Effector memory CD8-positive, alpha-beta T cell (primary cell): ENCODE measurements around the gene PIK3C2B.

Experiments used
- ATAC-seq: fragments of 150-1000 bp; cut with Tn5 transposase; replicated peaks from 2 replicates; pipeline ENCODE4 v1.10.0; 2021; ENCODE audit warnings: mild to moderate bottlenecking, moderate library complexity
- DNase-seq, 3 experiments: peaks; one replicate each; pipeline ENCODE4 v3.0.0; 2021
- H3K27ac Mint-ChIP-seq, 2 donors: one replicate each; pipeline ENCODE4 v1.8.0; 2022; ENCODE audit warnings: mild to moderate bottlenecking in 2 of 2, mixed read lengths in 2 of 2, moderate library complexity in 2 of 2
- H3K27me3 Mint-ChIP-seq, 2 donors: one replicate each; pipeline ENCODE4 v1.8.0; 2022; ENCODE audit warnings: mixed read lengths in 2 of 2
- H3K36me3 Mint-ChIP-seq: one replicate; pipeline ENCODE4 v1.8.0; 2022; ENCODE audit warnings: mild to moderate bottlenecking, moderate library complexity, mixed read lengths; ENCODE audit not compliant: insufficient read depth
- H3K4me1 Mint-ChIP-seq, 2 donors: one replicate each; pipeline ENCODE4 v1.8.0; 2022; ENCODE audit warnings: low read depth in 2 of 2, mixed read lengths in 2 of 2
- H3K4me3 Mint-ChIP-seq, 2 donors: one replicate each; pipeline ENCODE4 v1.8.0; 2022; ENCODE audit warnings: mild to moderate bottlenecking in 2 of 2, mixed read lengths in 2 of 2, moderate library complexity in 2 of 2
- H3K9me3 Mint-ChIP-seq, 2 donors: one replicate each; pipeline ENCODE4 v1.8.0; 2022; ENCODE audit warnings: mixed read lengths in 2 of 2

Gene PIK3C2B

DNA sequence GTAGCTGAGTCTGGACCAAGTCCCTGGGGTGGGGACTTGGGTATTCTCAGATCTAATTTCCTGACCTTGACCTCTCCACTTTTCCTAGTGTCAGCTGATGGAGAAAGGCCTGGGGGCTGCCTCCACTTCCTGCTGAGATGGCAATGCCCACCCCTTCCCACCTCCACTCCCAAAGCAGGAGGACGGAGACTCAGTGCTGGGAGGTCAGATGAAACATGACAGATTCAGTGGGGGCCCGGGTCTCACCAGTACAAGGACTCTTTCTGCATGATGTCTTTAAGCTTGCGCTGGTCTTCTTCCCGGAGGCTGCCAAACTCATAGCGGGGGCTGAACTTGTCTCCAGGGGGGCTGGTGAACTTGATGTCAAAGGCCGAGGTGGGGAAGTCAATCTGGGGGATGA is 47.4 kb downstream of the PIK3C2B start:
- Mint-ChIP-seq H3K27ac (peak overlapping the region; percentile 88 to 90), H3K4me1 (peaks cover 6 to 14% of the 10 kb centered on the region in 2 donors), H3K9me3 (no peaks in the 10 kb centered on the region), H3K36me3 (peaks cover 31% of the 10 kb centered on the region), H3K27me3 (no peaks in the 10 kb centered on the region), H3K4me3 (no peak overlapping the region)
- ATAC-seq (no peak), DNase-seq (no peak)

GRCh38 chr1:204446413-204447111 is 48.0 kb downstream of the PIK3C2B start:
- Mint-ChIP-seq H3K36me3 (peaks cover 37% of the 10 kb centered on the region), H3K27me3 (no peaks in the 10 kb centered on the region), H3K4me3 (no peak overlapping the region), H3K27ac (peak overlapping the region; percentile 88 to 90), H3K4me1 (peaks cover 6 to 14% of the 10 kb centered on the region in 2 donors), H3K9me3 (no peaks in the 10 kb centered on the region)
- DNase-seq, result peak; percentile 76 to 80 (median 77)
- ATAC-seq, result peak; percentile 98

GRCh38 chr1:204445860-204446412 is 48.7 kb downstream of the PIK3C2B start:
- ATAC-seq (peak; percentile 55), DNase-seq (peak; percentile 46 to 53 (median 53))
- Mint-ChIP-seq H3K36me3 (peaks cover 38% of the 10 kb centered on the region), H3K4me1 (peaks cover 6 to 14% of the 10 kb centered on the region in 2 donors), H3K27ac (peak overlapping the region; percentile 88 to 90), H3K4me3 (no peak overlapping the region), H3K9me3 (no peaks in the 10 kb centered on the region), H3K27me3 (no peaks in the 10 kb centered on the region)
